HG02852 (cell line): ENCODE measurements around the gene UGT2B15.
A peak's percentile ranks its signal among the peaks of the same experiment; 100 is the strongest.

Source experiments
- ATAC-seq: cut with Tn5 transposase; IDR thresholded peaks from one replicate; pipeline ENCODE4 v1.9.1; 2021; ENCODE audit warnings: mild to moderate bottlenecking, moderate library complexity; ENCODE audit not compliant: unreplicated experiment

The UGT2B15 gene

GRCh38 chr4:68656445-68656973 is 13.9 kb downstream of the UGT2B15 start:
- ATAC-seq = peak; percentile 45

GRCh38 chr4:68655764-68656444 is 14.5 kb downstream of the UGT2B15 start:
- ATAC-seq = peak; percentile 13

DNA sequence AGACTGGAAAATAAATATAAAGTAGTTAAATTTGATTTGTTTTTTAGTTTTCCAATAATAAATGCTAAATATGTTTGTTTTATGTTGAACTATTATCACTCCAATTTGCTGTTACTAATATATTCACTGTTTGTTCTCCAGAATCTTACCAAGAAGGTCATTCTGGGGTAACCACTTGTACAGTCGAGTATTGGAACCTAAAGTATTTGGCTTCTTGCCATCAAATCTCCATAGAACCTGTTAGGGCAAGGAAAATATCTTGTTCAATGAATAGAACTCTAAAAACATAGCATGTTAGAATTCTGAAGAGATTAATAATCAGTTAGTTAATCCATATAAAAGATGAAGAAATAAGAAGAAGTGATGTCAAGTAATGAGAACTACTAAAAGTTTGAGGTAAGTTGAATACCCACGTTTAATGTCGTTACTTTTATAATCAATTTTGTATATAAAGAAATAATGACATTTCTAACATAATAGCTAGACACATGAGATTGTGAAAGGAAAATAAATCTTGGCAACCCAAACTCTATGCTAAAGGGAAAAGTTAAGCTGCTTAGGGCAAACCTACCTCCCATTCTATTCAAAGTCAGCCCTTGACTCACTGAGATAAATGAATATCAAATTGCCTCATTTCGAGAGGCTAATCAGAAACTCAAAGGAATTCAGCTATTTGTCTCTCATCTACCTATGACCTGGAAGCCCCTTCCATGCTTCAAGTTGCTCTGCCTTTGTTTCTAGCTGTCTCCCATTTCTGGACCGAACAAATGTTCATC is 15.3 kb downstream of the UGT2B15 start:
- ATAC-seq = no peak

DNA sequence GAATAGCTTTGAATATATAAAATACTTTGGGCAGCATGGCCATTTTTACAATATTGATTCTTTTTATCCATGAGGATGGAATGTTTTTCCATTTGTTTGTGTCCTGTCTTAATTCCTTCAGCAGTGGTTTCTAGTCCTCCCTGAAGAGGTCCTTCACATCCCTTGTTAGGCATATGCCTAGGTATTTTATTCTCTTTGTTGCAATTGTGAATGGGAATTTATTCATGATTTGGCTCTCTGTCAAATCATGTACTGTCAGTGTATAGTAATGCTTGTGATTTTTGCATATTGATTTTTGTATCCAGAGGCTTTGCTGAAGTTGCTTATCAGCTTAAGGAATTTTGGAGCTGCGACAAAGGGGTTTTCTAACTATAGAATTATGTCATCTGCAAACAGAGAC is 18.5 kb downstream of the UGT2B15 start:
- ATAC-seq = no peak

DNA sequence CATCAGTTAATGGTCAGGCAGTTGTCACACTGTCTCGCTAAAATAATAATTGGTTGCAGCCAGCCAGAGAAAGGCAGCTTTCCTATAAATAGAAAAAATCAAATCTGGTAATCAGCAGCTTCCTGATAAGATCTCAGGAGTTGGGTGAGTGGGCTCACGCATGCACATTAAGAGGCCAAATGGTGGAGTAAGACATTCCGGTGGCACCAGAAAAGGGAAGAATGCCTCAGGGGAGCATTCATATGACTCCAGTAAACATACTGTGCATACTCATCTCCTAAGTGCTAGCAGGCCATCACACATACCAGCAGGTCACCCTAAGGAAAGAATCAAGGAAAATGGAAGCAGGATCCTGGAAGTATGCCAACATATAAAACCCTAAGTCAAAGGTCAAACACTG is 40.1 kb downstream of the UGT2B15 start:
- ATAC-seq = no peak

DNA sequence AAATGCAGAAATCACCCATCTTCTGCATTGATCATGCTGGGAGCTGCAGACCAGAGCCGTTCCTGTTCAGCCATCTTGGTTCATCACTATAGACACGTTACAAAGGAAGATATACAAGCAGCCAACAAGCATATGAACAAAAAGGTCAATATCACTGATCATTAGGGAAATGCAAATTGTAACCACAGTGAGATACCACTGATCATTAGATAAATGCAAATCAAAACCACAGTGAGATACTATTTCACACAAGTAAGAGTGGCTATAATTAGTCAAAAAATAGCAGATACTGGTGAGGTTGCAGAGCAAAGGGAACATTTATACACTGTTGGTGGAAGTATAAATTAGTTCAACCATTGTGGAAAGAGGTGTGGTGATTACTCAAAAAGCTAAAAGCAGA is 47.7 kb downstream of the UGT2B15 start:
- ATAC-seq = peak; percentile 80

DNA sequence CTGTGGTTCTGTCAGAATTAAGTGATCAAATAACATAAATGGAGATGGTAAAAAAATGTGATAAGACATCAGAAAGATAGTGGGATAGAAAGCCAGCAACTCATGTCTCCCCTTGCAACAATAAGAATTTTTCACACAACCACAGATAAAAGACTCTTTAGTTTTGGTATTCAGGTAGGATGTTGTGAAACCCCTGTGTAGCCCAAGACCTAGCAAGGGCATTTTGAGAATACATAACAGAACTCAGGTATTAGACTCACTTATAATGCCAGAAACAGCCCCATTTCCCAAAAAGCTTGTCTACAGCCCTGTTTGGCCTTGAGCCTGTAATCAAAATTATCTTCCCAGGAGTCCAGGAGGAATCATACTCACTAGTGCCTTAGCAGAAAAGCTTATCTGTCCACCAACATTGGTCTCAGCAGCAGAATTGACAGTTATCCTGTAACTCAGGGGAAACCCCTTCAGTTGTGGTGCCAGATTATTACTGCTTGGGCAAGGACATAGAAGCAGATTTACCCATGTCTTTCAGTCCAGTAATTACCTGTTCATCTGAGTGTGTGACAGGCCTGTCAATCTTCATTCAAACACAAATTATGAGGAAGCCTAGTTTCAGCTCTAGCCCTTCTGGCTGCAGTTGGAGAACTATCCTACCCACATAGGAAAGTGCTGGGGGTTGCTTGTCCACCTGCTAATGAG is 53.3 kb downstream of the UGT2B15 start:
- ATAC-seq = no peak

DNA sequence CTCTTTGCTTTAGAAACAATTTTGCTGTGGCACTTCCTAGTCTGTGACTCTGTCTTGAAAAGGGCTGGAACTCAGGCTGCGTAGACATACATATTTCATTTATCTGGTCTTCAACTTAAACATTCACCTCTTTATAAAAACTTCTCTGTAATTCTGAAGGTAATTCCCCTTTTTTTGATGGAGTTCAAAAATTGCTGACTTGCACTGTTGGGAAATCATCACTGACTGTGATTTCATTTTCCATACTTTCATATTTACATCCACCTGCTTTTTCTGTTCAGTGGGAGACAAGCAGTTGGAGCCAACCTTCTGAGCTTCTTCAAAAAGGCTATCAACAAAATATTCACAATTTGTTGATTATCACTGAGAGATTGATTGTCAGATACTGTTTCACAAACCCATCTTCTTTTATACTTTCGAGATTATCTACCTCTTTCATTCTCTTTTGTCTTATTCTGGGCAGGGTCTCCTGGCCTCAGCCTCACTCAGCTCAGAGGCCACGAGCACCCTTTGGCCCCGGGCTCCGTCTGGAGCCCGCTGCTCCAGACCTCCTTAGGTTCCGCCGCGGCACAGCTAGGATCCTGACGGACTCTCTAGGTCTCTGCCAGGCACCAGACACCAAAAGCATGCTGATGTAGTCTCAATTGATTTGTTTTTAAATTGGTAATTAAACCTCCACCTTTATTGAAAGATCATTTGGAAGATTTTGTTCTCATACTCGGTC is 54.6 kb downstream of the UGT2B15 start:
- no peak for ATAC-seq

DNA sequence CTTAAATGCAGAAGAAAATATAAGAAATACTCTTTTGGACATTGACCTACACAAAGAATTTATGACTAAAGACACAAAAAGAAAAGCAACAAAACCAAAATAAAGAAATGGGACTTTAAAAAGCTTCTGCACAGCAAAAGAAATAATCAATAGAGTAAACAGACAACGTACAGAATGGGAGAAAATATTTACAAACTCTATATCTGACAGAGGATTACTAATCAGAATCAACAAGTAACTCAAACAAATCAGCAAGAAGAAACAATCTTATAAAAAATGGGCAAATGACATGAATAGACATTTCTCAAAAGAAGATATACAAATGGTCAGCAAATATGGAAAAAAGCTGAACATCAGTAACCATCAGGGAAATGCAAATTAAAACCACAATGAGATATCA is 56.7 kb downstream of the UGT2B15 start:
- no peak for ATAC-seq

DNA sequence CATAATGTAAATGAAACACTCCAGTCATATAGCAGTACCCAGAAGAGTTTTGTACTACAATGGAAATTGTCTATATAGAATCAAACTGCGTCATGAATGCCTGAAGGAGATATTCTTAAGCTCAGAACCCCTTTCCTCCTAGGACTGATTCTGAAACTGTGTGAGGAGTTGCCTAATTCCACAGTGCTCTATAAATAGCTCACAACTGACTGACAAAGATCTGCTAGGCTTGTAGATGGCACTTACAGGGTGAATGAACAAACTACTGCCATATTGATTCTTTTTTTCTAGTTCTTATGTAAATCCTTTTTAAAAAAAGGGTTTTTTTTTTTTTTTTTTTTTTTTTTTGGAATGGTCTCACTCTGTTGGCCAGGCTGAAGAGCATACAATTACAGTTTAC is 64.2 kb downstream of the UGT2B15 start:
- no peak for ATAC-seq

DNA sequence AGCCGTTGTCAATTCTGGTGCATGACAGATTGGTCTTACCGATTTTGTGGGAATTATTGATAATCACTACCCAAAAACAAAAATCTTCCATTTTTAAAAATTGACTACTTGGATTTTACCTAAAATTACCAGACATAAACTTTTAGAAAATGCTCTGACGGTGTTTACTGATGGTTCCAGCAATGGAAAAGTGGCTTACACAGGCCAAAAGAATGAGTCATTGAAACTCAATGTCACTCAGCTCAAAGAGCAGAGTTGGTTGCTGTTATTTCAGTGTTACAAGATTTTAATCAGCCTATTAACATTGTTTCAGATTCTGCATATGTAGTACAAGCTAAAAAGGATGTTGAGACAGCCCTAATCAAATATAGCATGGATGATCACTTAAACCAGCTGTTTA is 71.3 kb downstream of the UGT2B15 start:
- ATAC-seq = no peak

GRCh38 chr4:68597482-68597881 is 73.0 kb downstream of the UGT2B15 start:
- no peak for ATAC-seq
